ENCODE data around the gene ELMO1. TPM values are rescaled to one million over a fixed set of nuclear protein-coding genes. Genes with fewer than 3 reads are reported as not detected.

ELMO1 gene
- total RNA-seq, 1 experiment from 2014 or later, result 7.8 TPM

GRCh38 chr7:37112876-37113275 is 335.8 kb downstream of the ELMO1 start:
- Mint-ChIP-seq H3K27ac (no peak overlapping the region; a peak in 1 of 7 replicates), H3K36me3 (ENCODE audit: insufficient read depth in 1 of 3, low read depth in 3 of 3) (peaks cover 0 to 8% (median 0%) of the 10 kb centered on the region in 3 experiments; a peak in 1 of 7 replicates), H3K9me3 (no peaks in the 10 kb centered on the region; a peak in 3 of 5 replicates), H3K4me3 (no peak overlapping the region), H3K4me1 (peaks cover 17 to 20% of the 10 kb centered on the region in 2 experiments), H3K27me3 (ENCODE audit: low read depth) (no peaks in the 10 kb centered on the region)
- Histone ChIP-seq H2BK5ac (ENCODE audit: insufficient read length, low read length) (no peak overlapping the region), H3K23me2 (ENCODE audit: insufficient read length, low read depth, low read length, poor library complexity, severe bottlenecking) (no peaks in the 10 kb centered on the region), H3K4me1 (ENCODE audit: insufficient read depth, low read length) (peaks cover 5% of the 10 kb centered on the region; the same call in 1 of the 2 replicates), H3K79me1 (ENCODE audit: insufficient read depth, low read depth, low read length, poor library complexity, severe bottlenecking) (no peaks in the 10 kb centered on the region), H2AK5ac (ENCODE audit: insufficient read length, low read length) (no peak overlapping the region), H3K9ac (ENCODE audit: extremely low read depth, insufficient read length, low read length) (no peak overlapping the region), H3K56ac (ENCODE audit: insufficient read length, low read depth, low read length) (no peak overlapping the region), H2BK15ac (ENCODE audit: low read depth, low read length) (no peak overlapping the region), H3K23ac (ENCODE audit: insufficient read length, low read depth, low read length) (no peak overlapping the region), H4K8ac (replicated peaks; ENCODE audit: insufficient read length, low read depth, low read length) (no peak overlapping the region), H3K27ac (ENCODE audit: insufficient read length, low read depth, low read length) (no peak overlapping the region), H4K20me1 (ENCODE audit: control insufficient read depth, insufficient read depth, insufficient read length) (no peaks in the 10 kb centered on the region), H3K4me2 (ENCODE audit: insufficient read depth, insufficient read length, low read length) (no peak overlapping the region), H3T11ph (ENCODE audit: low read length) (no peak overlapping the region), H3K4ac (ENCODE audit: low read depth, low read length) (no peak overlapping the region), H2BK120ac (ENCODE audit: low read depth, low read length, poor library complexity, severe bottlenecking) (no peak overlapping the region), H2BK20ac (ENCODE audit: low read depth, low read length, poor library complexity, severe bottlenecking) (no peak overlapping the region), H4K5ac (ENCODE audit: insufficient read length, low read depth, low read length) (no peak overlapping the region), H3K9me3 (ENCODE audit: control insufficient read depth, low read depth, low read length) (no peaks in the 10 kb centered on the region), H3K14ac (ENCODE audit: insufficient read depth, low read length) (no peak overlapping the region), H4K91ac (ENCODE audit: insufficient read length, low read depth, low read length) (no peak overlapping the region), H3K18ac (ENCODE audit: insufficient read length, low read depth, low read length) (no peak overlapping the region), H3K79me2 (ENCODE audit: insufficient read depth, low read length) (no peaks in the 10 kb centered on the region), H2AFZ (ENCODE audit: low read length) (no peak overlapping the region), H2BK12ac (ENCODE audit: insufficient read length, low read depth, low read length) (no peak overlapping the region), H3K27me3 (ENCODE audit: insufficient read depth, low read length) (no peaks in the 10 kb centered on the region)
- DNase-seq, result no peak
- no CpG with 5 or more reads among the region's 3 CpGs for WGBS (ENCODE audit: extremely low coverage, insufficient read length, low lambda C conversion rate)
- TF ChIP-seq, protein P1, sequence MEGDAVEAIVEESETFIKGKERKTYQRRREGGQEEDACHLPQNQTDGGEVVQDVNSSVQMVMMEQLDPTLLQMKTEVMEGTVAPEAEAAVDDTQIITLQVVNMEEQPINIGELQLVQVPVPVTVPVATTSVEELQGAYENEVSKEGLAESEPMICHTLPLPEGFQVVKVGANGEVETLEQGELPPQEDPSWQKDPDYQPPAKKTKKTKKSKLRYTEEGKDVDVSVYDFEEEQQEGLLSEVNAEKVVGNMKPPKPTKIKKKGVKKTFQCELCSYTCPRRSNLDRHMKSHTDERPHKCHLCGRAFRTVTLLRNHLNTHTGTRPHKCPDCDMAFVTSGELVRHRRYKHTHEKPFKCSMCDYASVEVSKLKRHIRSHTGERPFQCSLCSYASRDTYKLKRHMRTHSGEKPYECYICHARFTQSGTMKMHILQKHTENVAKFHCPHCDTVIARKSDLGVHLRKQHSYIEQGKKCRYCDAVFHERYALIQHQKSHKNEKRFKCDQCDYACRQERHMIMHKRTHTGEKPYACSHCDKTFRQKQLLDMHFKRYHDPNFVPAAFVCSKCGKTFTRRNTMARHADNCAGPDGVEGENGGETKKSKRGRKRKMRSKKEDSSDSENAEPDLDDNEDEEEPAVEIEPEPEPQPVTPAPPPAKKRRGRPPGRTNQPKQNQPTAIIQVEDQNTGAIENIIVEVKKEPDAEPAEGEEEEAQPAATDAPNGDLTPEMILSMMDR (conservative IDR thresholded peaks at IDR 0.05), result no peak
